CD4-positive, alpha-beta T cell treated with Interleukin-4 for 4 hours (primary cell): Measurements from ENCODE around the gene PDE1C.

ENCODE experiments used
- DNase-seq: peaks from one replicate; pipeline ENCODE4 v3.0.0-alpha.2; 2020

PDE1C gene

GRCh38 chr7:31935124-31936054, 134.8 kb downstream of the PDE1C start:
- no peak for DNase-seq

- no peak for DNase-seq
Observed at GRCh38 chr7:31934551-31934950, 135.7 kb downstream of the PDE1C start.

DNA sequence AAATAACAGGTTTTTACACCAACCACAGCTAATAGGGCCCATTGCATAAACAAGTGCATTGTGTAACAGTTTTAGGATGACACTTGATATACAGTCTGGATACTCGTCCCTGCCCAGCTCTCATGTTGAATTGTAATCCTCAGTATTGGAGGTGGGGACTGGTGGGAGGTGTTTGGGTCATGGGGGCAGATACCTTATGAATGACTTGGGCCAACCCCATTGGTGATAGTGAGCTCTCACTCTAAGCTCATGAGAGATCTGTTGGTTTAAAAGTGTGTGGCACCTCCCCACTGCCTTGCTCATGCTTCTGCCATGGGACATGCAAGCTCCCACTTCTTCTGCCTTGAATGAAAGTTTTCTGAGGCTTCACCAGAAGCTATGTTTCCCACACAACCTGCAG, 136.7 kb downstream of the PDE1C start:
- no peak for DNase-seq

GRCh38 chr7:31926991-31927584, 143.1 kb downstream of the PDE1C start:
- no peak for DNase-seq

DNA sequence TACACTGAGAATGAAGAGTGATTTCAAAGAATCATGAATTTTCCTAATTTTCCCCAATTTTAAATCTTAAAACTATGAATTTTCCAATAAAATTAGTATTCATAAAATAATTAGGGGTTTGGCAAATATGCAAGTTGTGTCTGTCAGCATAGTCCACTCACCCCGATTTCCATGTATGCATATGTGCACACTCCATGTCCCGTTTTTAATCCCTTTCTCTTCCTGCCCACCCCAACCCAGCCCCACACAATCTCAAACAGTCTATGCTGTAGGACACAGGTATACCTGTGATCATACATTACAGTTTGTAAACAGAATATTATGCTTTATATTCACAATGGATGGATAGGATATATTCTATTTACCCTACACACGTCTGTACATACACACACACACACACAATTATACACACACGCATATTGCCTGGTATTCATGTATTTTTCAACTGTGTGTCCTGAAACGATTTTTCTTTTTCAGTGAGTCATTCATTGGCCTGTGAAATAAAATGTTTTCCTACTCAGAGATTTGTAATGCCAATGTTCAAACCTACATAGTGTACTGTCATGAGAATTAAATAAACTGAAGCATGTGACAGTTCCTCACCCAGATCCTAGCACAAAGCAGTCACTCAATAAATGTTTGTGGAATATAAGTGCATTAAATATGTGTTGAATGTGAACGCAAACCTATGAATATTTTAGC, 144.3 kb downstream of the PDE1C start:
- DNase-seq = no peak

- DNase-seq = no peak
Observed at GRCh38 chr7:31924251-31924650, 146.0 kb downstream of the PDE1C start.

- no peak for DNase-seq
Observed at GRCh38 chr7:31922848-31923247, 147.4 kb downstream of the PDE1C start.

DNA sequence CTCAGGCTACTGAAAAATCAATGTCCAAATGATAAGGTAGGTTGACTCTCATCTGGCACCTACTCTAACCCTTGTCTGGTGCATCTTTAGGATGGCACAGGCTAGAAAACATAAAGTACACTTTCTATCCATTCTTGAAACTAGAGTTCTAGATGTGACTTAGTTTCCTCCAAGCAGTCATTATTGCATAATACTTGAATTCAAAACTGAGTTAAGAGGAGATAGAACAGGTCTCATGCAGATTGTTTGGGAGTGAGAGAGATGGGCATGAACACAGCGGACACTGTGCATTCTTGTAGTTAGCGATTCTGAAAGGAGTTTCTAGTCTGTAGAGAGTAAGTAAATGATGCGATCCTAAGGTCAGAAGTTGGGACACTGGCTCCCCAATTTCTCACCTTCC, 149.2 kb downstream of the PDE1C start:
- no peak for DNase-seq

- no peak for DNase-seq
Observed at GRCh38 chr7:31919678-31920369, 150.4 kb downstream of the PDE1C start.

DNA sequence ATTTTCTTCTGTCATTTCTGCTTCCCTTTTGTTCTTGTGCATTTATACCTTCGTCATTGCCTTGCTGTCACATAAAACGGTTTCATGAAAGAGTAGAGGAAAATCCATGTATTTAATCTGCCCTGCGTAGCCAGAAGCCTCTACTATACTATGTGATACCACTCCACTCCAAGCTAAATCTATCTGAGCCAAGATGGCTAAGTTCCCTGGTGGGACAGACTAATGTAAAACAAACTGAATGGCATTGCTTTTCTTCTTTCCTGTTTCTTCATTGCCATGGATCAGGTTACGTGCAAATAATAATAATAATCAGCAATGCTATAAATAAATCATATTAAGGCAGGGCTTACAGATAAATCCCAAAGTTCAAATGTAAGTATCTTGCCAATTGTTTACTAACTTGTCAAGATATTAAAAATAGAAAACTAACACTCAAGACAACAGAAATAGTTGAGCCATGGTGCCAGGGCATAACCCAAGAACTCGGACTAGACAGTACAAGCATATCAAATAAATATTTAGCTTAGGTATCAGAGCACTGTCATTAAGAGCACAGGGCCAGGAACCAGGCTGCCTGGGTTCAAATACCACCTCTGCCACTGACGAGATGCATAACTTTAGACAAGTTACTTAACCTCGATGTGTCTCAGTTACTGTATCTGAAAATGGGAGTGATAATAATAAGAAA, 151.4 kb downstream of the PDE1C start:
- no peak for DNase-seq

DNA sequence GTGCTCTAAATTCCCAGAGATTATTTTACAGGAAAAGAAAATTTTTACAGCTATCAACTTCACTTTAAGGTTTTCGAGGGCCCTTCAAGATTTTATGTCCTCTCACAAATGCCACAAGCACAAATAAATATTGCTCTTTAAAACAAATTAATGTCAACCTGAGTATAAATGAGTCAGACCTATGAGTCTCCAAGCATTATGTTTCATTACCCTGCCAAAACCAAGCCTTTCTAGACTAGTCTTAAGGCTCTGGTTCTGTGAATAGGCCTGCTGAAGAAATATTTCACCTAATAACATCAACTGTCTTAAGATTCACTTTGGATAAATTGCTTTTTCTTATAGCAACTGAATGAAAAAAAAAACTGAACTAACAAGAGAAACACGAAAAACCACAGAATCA, 153.0 kb downstream of the PDE1C start:
- DNase-seq = no peak

DNA sequence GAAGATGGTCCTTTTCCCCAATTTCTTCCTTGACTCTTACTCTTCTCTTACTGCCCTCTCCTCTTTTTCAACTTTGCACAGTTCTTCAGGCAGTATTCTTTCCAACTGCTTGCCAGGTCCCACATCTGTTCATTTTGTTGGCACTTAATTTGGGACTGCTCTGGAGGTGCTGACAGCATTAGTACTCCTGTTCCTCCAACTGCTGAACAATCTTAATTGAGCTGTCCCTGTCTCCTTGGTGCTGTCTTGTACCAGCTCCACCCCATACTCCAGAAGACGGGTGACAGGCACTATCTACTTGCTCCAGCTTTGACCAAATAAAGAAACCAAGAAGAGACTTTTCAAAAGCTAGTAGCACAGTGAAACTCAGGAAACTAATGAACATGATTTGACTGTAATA, 160.0 kb downstream of the PDE1C start:
- no peak for DNase-seq

GRCh38 chr7:31906479-31907171, 163.6 kb downstream of the PDE1C start:
- no peak for DNase-seq

DNA sequence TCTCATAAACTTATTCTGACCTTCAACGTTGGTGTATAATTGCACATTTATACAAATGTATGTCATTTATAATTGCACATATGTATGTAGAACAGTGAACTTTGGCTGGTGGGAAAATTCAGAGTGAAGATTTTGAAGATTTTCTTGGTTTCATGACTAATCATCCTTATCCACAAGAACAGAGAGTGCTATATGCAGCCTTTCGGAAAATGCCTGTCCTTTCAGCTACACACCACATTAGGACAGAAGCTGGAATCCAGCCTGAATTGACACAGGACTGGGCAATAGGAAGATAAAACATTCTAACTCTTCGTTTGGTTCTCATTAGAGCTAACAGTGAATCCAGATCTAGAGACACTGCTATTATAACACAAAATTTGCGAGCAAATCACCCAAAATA, 166.2 kb downstream of the PDE1C start:
- DNase-seq = no peak

- DNase-seq = no peak
Observed at GRCh38 chr7:31899356-31899927, 170.8 kb downstream of the PDE1C start.

DNA sequence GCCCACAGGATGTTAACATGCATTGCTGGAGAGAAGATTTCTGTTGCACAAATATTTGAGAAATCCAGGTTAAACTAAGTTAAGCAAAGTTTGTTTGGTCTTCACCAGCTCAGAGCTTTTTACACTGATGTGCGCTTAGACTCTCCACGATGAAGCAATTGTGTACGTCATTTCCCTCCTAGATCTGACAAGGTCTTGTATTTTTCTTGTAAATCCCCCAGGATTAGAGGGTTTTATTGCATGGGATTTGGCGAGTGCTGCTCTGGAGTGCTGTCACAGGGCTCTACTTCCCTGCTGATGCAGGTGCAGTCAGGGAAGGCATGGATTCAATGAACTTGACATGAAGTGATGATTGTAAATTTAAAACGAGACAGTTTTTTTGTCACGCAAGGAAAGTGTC, 173.3 kb downstream of the PDE1C start:
- no peak for DNase-seq

DNA sequence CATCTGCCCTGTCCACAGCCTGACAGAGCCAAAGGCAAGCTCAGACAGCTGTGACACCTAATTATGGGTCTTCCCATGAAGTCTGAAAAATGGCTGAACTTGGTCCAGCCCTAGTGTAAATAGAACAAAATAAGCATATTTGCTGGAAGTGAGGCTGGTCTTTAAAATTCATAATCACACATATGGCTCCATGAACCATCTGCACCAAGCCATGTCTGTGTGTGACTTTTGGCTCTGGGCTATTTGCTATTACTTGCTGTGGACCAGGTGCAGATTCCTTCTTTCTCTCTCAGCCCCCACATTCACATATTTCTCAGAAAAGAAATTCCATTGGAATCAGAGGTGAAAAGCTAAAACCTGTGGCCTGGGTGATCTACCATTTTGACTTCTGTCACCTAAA, 175.9 kb downstream of the PDE1C start:
- DNase-seq = no peak

- no peak for DNase-seq
Observed at GRCh38 chr7:31893365-31893764, 176.8 kb downstream of the PDE1C start.

DNA sequence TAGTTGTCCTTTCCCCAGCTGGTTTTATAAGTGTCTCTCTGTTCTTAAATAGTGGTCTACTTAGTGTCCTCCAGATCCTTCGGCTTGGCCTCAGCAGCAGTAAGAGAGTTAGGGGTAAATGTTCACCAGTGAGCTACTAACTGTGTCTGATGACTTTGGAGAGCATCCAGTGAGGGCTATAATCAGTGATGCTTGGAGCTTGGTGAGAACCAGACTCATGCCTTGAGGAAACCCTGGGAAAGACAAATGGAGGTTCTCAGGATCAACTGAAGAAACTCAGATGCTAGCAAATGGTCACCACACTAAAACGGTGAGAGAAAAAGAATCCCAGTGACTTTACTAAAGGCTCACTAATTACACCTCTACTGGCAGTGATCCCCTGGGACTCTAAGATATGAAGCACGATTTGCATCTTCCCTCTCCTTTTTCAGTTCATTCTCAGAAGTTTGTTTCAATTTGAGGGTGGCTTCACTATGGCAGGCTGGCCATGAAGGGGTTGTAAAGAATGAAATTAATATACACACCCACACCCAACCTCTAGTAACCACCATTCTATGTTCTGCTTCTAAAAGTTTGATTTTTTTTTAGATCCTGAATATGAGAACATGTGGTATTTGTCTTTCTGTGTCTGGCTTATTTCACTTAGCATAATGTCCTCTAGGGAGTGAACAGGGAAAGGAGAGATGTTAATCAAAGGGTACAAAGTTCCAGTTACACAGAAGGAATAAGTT, 177.9 kb downstream of the PDE1C start:
- no peak for DNase-seq

GRCh38 chr7:31890766-31891165, 179.4 kb downstream of the PDE1C start:
- no peak for DNase-seq

- no peak for DNase-seq
Observed at GRCh38 chr7:31890198-31890597, 180.0 kb downstream of the PDE1C start.
